Hindlimb muscle (tissue), 1 donor: ENCODE data around the gene POLR2C. TPM values are rescaled to one million over a fixed set of nuclear protein-coding genes. Genes with fewer than 3 reads are reported as not detected.

Experiments
- DNase-seq: peaks from one replicate; pipeline ENCODE4 v3.0.0-alpha.2; 2013
- polyA plus RNA-seq: library from polyadenylated mRNA; unstranded; fragments of 120-200 nt; gene quantifications from one replicate; pipeline ENCODE4 v1.2.1, GENCODE V29; 2013; ENCODE audit not compliant: insufficient read length

Gene POLR2C
- polyA plus RNA-seq, 1 donor = 45.9 TPM

- no peak for DNase-seq
These were observed 10.5 kb upstream of the POLR2C start for GRCh38 chr16:57452021-57452420.

GRCh38 chr16:57462978-57463362 lies 491 bp downstream of the POLR2C start:
- no peak for DNase-seq

- no peak for DNase-seq
These were observed 2.0 kb downstream of the POLR2C start for GRCh38 chr16:57464523-57464922.

- no peak for DNase-seq
These were observed 5.9 kb downstream of the POLR2C start for GRCh38 chr16:57468346-57468745.

GRCh38 chr16:57469046-57469445 lies 6.6 kb downstream of the POLR2C start:
- no peak for DNase-seq

GRCh38 chr16:57469917-57470470 lies 7.5 kb downstream of the POLR2C start:
- DNase-seq = no peak

GRCh38 chr16:57470711-57471110 lies 8.2 kb downstream of the POLR2C start:
- DNase-seq = no peak

GRCh38 chr16:57471209-57471608 lies 8.7 kb downstream of the POLR2C start:
- no peak for DNase-seq

GRCh38 chr16:57471852-57472664 lies 9.6 kb downstream of the POLR2C start:
- no peak for DNase-seq

GRCh38 chr16:57472665-57473060 lies 10.2 kb downstream of the POLR2C start:
- DNase-seq = no peak

- no peak for DNase-seq
These were observed 10.8 kb downstream of the POLR2C start for GRCh38 chr16:57473176-57473840.

- no peak for DNase-seq
These were observed 11.4 kb downstream of the POLR2C start for GRCh38 chr16:57473906-57474305.

GRCh38 chr16:57474671-57475661 lies 12.5 kb downstream of the POLR2C start:
- no peak for DNase-seq

GRCh38 chr16:57475711-57476339 lies 13.3 kb downstream of the POLR2C start:
- DNase-seq = peak; percentile 25

GRCh38 chr16:57476546-57477410 lies 14.3 kb downstream of the POLR2C start:
- no peak for DNase-seq

- DNase-seq = no peak
These were observed 15.2 kb downstream of the POLR2C start for GRCh38 chr16:57477531-57478202.

GRCh38 chr16:57478396-57479204 lies 16.1 kb downstream of the POLR2C start:
- DNase-seq = no peak

- peak; percentile 73 for DNase-seq
These were observed 16.9 kb downstream of the POLR2C start for GRCh38 chr16:57479205-57479975.
